ENCODE measurements around the gene FAM187B.
"Not testable (repeated sequence)": the region's sequence is repeated elsewhere in the genome, so short reads cannot be mapped to it uniquely, and the experiment has no call there.

Gene FAM187B

DNA sequence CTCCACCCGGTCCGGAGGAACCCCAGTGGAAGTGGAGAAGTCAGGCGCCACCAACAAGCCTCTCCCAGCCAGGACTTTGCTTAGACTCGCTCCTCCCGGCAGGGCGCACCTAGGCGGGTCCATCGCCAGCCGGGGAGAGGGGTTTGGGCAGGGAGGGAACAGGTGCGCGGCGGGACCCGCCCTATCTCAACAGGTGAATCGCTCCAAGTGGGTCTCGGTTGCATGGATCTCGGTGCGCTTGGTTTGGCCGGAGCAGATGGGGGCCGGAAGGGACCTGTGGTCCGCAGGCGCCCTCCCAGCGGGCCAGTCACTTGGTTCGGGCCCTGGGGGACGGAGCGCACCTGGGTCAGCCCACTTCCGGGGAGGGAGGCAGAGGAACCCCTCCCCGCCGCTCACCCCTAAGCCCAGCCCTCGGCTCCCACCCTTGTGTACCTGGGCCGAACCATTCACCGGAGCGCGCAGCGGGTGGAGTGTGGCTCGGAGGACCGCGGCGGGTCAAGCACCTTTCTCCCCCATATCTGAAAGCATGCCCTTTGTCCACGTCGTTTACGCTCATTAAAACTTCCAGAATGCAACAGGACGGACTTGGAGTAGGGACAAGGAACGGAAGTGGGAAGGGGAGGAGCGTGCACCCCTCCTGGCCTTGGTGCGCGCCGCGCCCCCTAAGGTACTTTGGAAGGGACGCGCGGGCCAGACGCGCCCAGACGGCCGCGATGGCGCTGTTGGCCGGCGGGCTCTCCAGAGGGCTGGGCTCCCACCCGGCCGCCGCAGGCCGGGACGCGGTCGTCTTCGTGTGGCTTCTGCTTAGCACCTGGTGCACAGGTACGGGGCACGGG is 20.0 kb upstream of the FAM187B start, which contains the start of gene LSR:
LSR (plus strand) TSS at position 693 of the 836 bp plus-strand sequence; CDS start at position 714, 21 bp downstream.
- Histone ChIP-seq H3K79me2 (ENCODE audit: control insufficient read depth, insufficient read depth, low read length, unreplicated experiment) (no peaks in the 10 kb centered on the region), H3K27me3 (ENCODE audit: insufficient read depth, low read length) (peaks cover 63% of the 10 kb centered on the region), H3K4me3 (ENCODE audit: low read depth, low read length) (0 out of 2 replicates have a peak within 1 kb of the TSS, but pooled peaks have one; percentile 16), H3K27ac (ENCODE audit: low read depth, low read length) (no peak within 1 kb of the TSS), H3K4me1 (ENCODE audit: control insufficient read depth, insufficient read depth, low read length, unreplicated experiment) (no peaks in the 10 kb centered on the region), H2AFZ (ENCODE audit: low read length, unreplicated experiment) (no peak within 1 kb of the TSS), H3K36me3 (ENCODE audit: insufficient read depth, low read length) (no peaks in the 10 kb centered on the region)

DNA sequence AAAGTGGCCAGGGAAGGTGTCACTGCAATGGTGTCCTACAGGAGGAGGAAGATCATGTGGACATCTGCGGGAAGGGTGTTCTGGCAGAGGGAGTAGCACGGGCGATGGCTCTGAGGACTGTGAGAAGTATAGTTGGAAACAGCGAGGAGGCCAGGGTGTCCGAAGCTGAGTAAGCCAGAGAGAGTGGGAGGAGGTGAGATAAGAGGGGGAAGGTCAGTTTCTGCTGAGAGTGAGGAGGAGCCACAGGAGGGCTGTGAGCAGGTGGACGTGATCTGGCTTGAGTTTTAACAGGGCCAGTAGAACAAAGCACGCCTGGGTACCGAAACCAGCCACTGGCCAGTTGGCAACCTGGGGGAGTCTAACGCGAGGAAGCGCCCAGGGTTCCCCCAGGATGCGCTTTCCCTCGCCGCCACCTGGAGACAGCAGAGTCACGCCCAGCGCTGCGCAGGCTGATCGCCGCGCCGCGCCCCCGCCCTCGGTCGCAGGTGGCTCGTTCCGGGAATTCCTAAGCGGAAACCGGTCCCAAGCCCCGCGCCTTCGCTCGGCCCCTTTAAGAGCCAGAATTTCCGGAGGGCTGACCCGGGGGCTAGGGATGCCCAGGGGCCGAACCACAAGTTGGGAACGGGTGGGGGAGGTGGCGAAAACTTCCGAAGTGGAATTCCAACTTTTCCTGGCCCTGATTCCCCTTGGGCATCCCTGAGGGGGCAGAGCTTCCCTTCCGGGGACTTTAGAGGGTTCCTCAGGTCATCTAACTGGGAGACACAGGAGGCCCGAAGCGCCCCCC is 19.2 kb upstream of the FAM187B start:
- Histone ChIP-seq H2AFZ (ENCODE audit: low read length, unreplicated experiment) (no peak overlapping the region), H3K27ac (ENCODE audit: low read depth, low read length) (no peak overlapping the region)

DNA sequence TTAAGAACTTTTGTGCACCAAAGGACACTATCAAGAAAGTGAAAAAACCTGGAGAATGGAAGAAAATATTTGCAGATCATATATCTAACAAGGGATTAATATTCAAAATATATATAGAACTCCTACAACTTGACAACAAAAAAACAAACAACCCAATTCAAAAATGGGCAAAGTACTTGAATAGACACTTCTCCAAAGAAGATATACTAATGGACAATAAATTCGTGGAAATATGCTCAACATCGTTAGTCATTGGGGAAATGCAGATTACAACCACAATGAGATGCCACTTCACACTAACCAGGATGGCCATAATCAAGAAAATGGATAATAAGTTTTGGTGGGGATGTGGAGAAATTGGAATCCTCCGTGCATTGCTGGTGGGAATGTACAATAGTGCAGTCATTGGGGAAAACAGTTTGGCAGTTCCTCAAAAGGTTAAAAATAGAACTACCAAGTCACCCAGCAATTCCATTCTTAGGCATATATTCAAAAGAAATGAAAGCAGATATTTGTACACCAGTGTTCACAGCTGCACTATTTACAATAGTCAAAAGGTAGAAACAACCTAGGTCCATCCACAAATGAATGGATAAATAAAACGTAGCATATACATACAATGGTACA is 18.0 kb upstream of the FAM187B start:
- Histone ChIP-seq H3K27me3 (ENCODE audit: insufficient read depth, low read length) (peaks cover 75% of the 10 kb centered on the region), H3K36me3 (ENCODE audit: insufficient read depth, low read length) (no peaks in the 10 kb centered on the region), H2AFZ (ENCODE audit: low read length, unreplicated experiment) (no peak overlapping the region), H3K79me2 (ENCODE audit: control insufficient read depth, insufficient read depth, low read length, unreplicated experiment) (no peaks in the 10 kb centered on the region), H3K4me1 (ENCODE audit: control insufficient read depth, insufficient read depth, low read length, unreplicated experiment) (no peaks in the 10 kb centered on the region), H3K4me3 (ENCODE audit: low read depth, low read length) (no peak overlapping the region), H3K27ac (ENCODE audit: low read depth, low read length) (no peak overlapping the region)

More for the DNA sequence above, 19.2 kb upstream of the FAM187B start:
- Histone ChIP-seq H3K79me2 (ENCODE audit: control insufficient read depth, insufficient read depth, low read length, unreplicated experiment) (no peaks in the 10 kb centered on the region), H3K36me3 (ENCODE audit: insufficient read depth, low read length) (no peaks in the 10 kb centered on the region), H3K4me1 (ENCODE audit: control insufficient read depth, insufficient read depth, low read length, unreplicated experiment) (no peaks in the 10 kb centered on the region), H3K27me3 (ENCODE audit: insufficient read depth, low read length) (peaks cover 71% of the 10 kb centered on the region), H3K4me3 (ENCODE audit: low read depth, low read length) (no peak overlapping the region)

DNA sequence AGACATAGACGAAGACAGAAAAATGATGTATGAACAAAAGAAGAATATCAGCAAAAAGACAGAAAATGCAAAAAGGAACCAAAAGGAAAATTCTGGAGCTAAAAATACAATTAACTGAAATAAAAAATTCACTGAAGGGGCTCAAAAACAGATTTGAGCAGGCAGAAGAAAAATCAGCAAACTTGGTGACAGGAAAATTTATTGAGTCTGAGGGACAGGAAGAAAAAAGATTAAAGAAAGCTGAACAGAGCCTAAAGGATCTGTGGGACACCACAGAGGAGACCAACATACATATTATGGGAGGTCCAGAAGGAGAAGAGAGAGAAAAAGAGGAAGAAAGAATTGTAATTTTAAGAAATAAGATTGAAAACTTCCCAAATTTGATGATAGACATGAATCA is 12.9 kb upstream of the FAM187B start:
- H3K4me1 ChIP-seq (ENCODE audit: control insufficient read depth, insufficient read depth, low read length, unreplicated experiment): no peaks in the 10 kb centered on the region
- no peaks in the 10 kb centered on the region for H3K79me2 ChIP-seq (ENCODE audit: control insufficient read depth, insufficient read depth, low read length, unreplicated experiment)
- H3K27ac ChIP-seq (ENCODE audit: low read depth, low read length): no peak overlapping the region
- H2AFZ ChIP-seq (ENCODE audit: low read length, unreplicated experiment): no peak overlapping the region
- H3K4me3 ChIP-seq (ENCODE audit: low read depth, low read length): no peak overlapping the region
- no peaks in the 10 kb centered on the region for H3K36me3 ChIP-seq (ENCODE audit: insufficient read depth, low read length)
- H3K27me3 ChIP-seq (ENCODE audit: insufficient read depth, low read length): peaks cover 65% of the 10 kb centered on the region

DNA sequence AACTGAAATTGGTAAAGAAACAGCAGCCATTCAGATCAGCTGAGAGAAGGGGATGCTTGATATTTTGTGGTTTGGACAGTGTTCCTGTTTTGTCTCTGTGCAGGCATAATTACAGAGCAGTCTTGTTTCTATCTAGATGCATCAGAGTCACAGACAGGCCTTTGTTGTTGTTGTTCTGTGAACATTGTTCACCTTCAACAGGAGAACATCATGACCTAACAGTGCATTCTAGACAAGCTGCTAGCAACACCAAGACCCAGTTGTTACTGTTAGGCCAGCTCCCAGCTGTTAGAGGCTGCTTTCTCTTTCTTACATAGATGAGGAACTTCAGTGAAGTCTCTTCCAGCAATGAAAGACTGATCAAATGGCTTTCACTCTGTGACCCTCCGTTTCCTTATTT is 11.8 kb upstream of the FAM187B start:
- Histone ChIP-seq H3K4me1 (ENCODE audit: control insufficient read depth, insufficient read depth, low read length, unreplicated experiment) (no peaks in the 10 kb centered on the region), H3K27me3 (ENCODE audit: insufficient read depth, low read length) (peaks cover 55% of the 10 kb centered on the region), H3K79me2 (ENCODE audit: control insufficient read depth, insufficient read depth, low read length, unreplicated experiment) (no peaks in the 10 kb centered on the region), H3K27ac (ENCODE audit: low read depth, low read length) (no peak overlapping the region), H3K36me3 (ENCODE audit: insufficient read depth, low read length) (no peaks in the 10 kb centered on the region), H2AFZ (ENCODE audit: low read length, unreplicated experiment) (no peak overlapping the region), H3K4me3 (ENCODE audit: low read depth, low read length) (no peak overlapping the region)

DNA sequence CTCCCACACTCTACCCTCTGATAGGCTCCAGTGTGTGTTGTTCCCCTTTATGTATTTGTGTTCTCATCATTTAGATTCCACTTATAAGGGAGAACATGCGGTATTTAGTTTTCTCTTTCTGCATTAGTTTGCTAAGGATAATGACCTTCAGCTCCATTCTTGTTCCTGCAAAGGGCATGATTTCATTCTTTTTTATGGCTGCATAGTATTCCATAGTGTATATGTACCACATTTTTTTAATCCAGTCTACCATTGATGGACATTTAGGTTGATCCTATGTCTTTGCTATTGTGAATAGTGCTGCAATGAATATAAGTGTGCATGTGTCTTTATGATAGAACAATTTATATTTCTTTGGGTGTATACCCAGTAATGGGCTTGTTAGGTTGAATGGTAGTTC is 11.1 kb upstream of the FAM187B start:
- H2AFZ ChIP-seq (ENCODE audit: low read length, unreplicated experiment); H3K79me2 ChIP-seq (ENCODE audit: control insufficient read depth, insufficient read depth, low read length, unreplicated experiment); H3K36me3 ChIP-seq (ENCODE audit: insufficient read depth, low read length); H3K4me1 ChIP-seq (ENCODE audit: control insufficient read depth, insufficient read depth, low read length, unreplicated experiment); H3K4me3 ChIP-seq (ENCODE audit: low read depth, low read length); H3K27ac ChIP-seq (ENCODE audit: low read depth, low read length): not testable (repeated sequence)
- peaks cover 55% of the 10 kb centered on the region for H3K27me3 ChIP-seq (ENCODE audit: insufficient read depth, low read length)

GRCh38 chr19:35236638-35237400 is 8.3 kb upstream of the FAM187B start:
- no peak overlapping the region for H2AFZ ChIP-seq (ENCODE audit: low read length, unreplicated experiment)
- no peaks in the 10 kb centered on the region for H3K79me2 ChIP-seq (ENCODE audit: control insufficient read depth, insufficient read depth, low read length, unreplicated experiment)

GRCh38 chr19:35232912-35233311 is 4.4 kb upstream of the FAM187B start:
- Histone ChIP-seq H3K4me3 (ENCODE audit: low read depth, low read length) (no peak overlapping the region), H3K27me3 (ENCODE audit: insufficient read depth, low read length) (peaks cover 12% of the 10 kb centered on the region; the same call in 1 of the 2 replicates), H3K36me3 (ENCODE audit: insufficient read depth, low read length) (no peaks in the 10 kb centered on the region), H3K79me2 (ENCODE audit: control insufficient read depth, insufficient read depth, low read length, unreplicated experiment) (no peaks in the 10 kb centered on the region), H2AFZ (ENCODE audit: low read length, unreplicated experiment) (no peak overlapping the region), H3K27ac (ENCODE audit: low read depth, low read length) (no peak overlapping the region), H3K4me1 (ENCODE audit: control insufficient read depth, insufficient read depth, low read length, unreplicated experiment) (no peaks in the 10 kb centered on the region)

More at GRCh38 chr19:35236638-35237400, 8.3 kb upstream of the FAM187B start:
- no peak overlapping the region for H3K27ac ChIP-seq (ENCODE audit: low read depth, low read length)
- H3K4me3 ChIP-seq (ENCODE audit: low read depth, low read length): no peak overlapping the region
- peaks cover 38% of the 10 kb centered on the region for H3K27me3 ChIP-seq (ENCODE audit: insufficient read depth, low read length)
- no peaks in the 10 kb centered on the region for H3K4me1 ChIP-seq (ENCODE audit: control insufficient read depth, insufficient read depth, low read length, unreplicated experiment)
- H3K36me3 ChIP-seq (ENCODE audit: insufficient read depth, low read length): no peaks in the 10 kb centered on the region

- no peaks in the 10 kb centered on the region for H3K36me3 ChIP-seq (ENCODE audit: insufficient read depth, low read length)
- H3K27me3 ChIP-seq (ENCODE audit: insufficient read depth, low read length): peaks cover 11% of the 10 kb centered on the region; the same call in 1 of the 2 replicates
- no peak overlapping the region for H3K27ac ChIP-seq (ENCODE audit: low read depth, low read length)
- H3K4me3 ChIP-seq (ENCODE audit: low read depth, low read length): no peak overlapping the region
- H3K4me1 ChIP-seq (ENCODE audit: control insufficient read depth, insufficient read depth, low read length, unreplicated experiment): no peaks in the 10 kb centered on the region
- no peak overlapping the region for H2AFZ ChIP-seq (ENCODE audit: low read length, unreplicated experiment)
- no peaks in the 10 kb centered on the region for H3K79me2 ChIP-seq (ENCODE audit: control insufficient read depth, insufficient read depth, low read length, unreplicated experiment)
Measured at GRCh38 chr19:35231956-35232645, 3.6 kb upstream of the FAM187B start.

Measured in ACC112 (cell line).